GM10248 (cell line): ENCODE data around the gene OR9K2.
"Not testable (repeated sequence)": the region's sequence is repeated elsewhere in the genome, so short reads cannot be mapped to it uniquely, and the experiment has no call there.

Experiments
- CTCF ChIA-PET: fragments of 300-600 bp; sonication (Branson Sonifier 250); formaldehyde crosslinking; extraction: SDS; loops from one replicate; lab custom pipeline; 2021; ENCODE audit warnings: antibody characterized with exemption; lab: Yijun Ruan, JAX
- POLR2A ChIA-PET: fragments of 350-650 bp; sonication (Branson Sonifier 250); formaldehyde crosslinking; extraction: SDS; loops from one replicate; lab custom pipeline; 2020; ENCODE audit warnings: antibody characterized with exemption; lab: Yijun Ruan, JAX
- DNase-seq: peaks from one replicate; pipeline ENCODE4 v3.0.0; 2012; ENCODE audit errors: extremely low spot score
- TF ChIP-seq, protein P1 (sequence below): IDR thresholded peaks from 2 replicates; pipeline ENCODE4 v1.5.1; 2012; ENCODE audit warnings: mild to moderate bottlenecking, low read depth; ENCODE audit errors: extremely low read depth, missing control alignments, control extremely low read depth

The OR9K2 gene

GRCh38 chr12:55143566-55143870, 17.3 kb downstream of the OR9K2 start:
- TF ChIP-seq, protein P1, sequence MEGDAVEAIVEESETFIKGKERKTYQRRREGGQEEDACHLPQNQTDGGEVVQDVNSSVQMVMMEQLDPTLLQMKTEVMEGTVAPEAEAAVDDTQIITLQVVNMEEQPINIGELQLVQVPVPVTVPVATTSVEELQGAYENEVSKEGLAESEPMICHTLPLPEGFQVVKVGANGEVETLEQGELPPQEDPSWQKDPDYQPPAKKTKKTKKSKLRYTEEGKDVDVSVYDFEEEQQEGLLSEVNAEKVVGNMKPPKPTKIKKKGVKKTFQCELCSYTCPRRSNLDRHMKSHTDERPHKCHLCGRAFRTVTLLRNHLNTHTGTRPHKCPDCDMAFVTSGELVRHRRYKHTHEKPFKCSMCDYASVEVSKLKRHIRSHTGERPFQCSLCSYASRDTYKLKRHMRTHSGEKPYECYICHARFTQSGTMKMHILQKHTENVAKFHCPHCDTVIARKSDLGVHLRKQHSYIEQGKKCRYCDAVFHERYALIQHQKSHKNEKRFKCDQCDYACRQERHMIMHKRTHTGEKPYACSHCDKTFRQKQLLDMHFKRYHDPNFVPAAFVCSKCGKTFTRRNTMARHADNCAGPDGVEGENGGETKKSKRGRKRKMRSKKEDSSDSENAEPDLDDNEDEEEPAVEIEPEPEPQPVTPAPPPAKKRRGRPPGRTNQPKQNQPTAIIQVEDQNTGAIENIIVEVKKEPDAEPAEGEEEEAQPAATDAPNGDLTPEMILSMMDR = peak; percentile 4
- POLR2A ChIA-PET = no interaction called here
- DNase-seq = no peak
- CTCF ChIA-PET = interaction anchor here (0.8 to 1.4 kb wide), 2 partner anchors 8 to 146 kb away, joined by 3 read pairs; no protein-coding TSS in a partner anchor

GRCh38 chr12:55167010-55167640, 40.9 kb downstream of the OR9K2 start:
- POLR2A ChIA-PET, CTCF ChIA-PET, DNase-seq: not testable (repeated sequence)

- ChIA-PET CTCF (no interaction called here), POLR2A (no interaction called here)
- TF ChIP-seq, protein P1 = no peak
- no peak for DNase-seq
These were observed 45.2 kb downstream of the OR9K2 start for GRCh38 chr12:55171445-55171844.

DNA sequence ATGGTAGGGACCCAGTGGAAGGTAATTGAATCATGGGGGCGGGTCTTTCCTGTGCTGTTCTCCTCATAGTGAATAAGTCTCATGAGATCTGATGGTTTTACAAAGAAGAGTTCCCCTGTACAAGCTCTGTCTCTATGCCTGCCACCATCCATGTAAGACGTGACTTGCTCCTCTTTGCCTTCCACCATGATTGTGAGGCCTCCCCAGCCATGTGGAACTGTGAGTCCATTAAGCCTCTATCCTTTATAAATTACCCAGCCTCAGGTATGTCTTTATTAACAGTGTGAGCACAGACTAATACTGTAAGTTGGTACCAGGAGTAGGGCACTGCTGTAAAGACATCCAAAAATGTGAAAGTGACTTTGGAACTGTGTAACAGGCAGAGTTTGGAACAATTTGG, 45.6 kb downstream of the OR9K2 start:
- CTCF ChIA-PET, DNase-seq: not testable (repeated sequence)

GRCh38 chr12:55172686-55173085, 46.5 kb downstream of the OR9K2 start:
- DNase-seq = no peak
- TF ChIP-seq, protein P1 = no peak
- ChIA-PET POLR2A (no interaction called here), CTCF (no interaction called here)

More for the DNA sequence above, 45.6 kb downstream of the OR9K2 start:
- POLR2A ChIA-PET = not testable (repeated sequence)

DNA sequence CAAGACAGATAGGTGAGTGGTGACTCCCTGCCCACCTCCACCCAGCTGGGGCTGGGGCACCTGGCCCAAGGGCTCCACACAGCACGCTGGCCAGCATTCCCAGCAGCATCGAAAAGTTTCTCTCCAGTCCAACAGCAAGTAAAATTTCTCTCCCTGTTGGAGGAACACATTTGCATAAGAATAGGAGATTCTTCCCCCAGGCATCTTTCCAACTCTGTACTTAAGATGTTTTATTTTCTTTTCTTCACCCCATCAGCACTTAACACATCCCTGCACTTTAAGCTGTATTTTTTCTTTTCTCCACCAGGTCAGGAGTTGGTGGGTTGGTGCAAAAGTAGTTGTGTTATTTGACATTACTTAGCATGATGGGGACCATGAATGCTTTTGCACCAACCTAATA, 47.2 kb downstream of the OR9K2 start:
- TF ChIP-seq, protein P1 = no peak
- ChIA-PET POLR2A (no interaction called here), CTCF (no interaction called here)
- no peak for DNase-seq
